HG02642 (cell line): ENCODE measurements around the gene C21orf58.
"Not testable (repeated sequence)": the region's sequence is repeated elsewhere in the genome, so short reads cannot be mapped to it uniquely, and the experiment has no call there.

Source experiments
- ATAC-seq: cut with Tn5 transposase; IDR thresholded peaks from one replicate; pipeline ENCODE4 v1.9.1; 2021; ENCODE audit warnings: mild to moderate bottlenecking; ENCODE audit not compliant: unreplicated experiment, poor library complexity

C21orf58 gene

GRCh38 chr21:46326110-46326703 lies 2.5 kb upstream of the C21orf58 start:
- ATAC-seq: no peak

- ATAC-seq: peak; percentile 9
Measured at GRCh38 chr21:46325073-46325912, 1.6 kb upstream of the C21orf58 start.

- peak; percentile 70 for ATAC-seq
Measured at GRCh38 chr21:46324390-46325072, 861 bp upstream of the C21orf58 start.

GRCh38 chr21:46323227-46323709 lies 402 bp downstream of the C21orf58 start:
- ATAC-seq: peak; percentile 4

GRCh38 chr21:46322351-46323226 lies 1.1 kb downstream of the C21orf58 start:
- no peak for ATAC-seq

- no peak for ATAC-seq
Measured at GRCh38 chr21:46320331-46320801, 3.3 kb downstream of the C21orf58 start.

- ATAC-seq: no peak
Measured at GRCh38 chr21:46319186-46319585, 4.5 kb downstream of the C21orf58 start.

- no peak for ATAC-seq
Measured at GRCh38 chr21:46318464-46318845, 5.2 kb downstream of the C21orf58 start.

GRCh38 chr21:46317710-46318463 lies 5.8 kb downstream of the C21orf58 start:
- ATAC-seq: no peak

- no peak for ATAC-seq
Measured at GRCh38 chr21:46316708-46317324, 6.9 kb downstream of the C21orf58 start.

- ATAC-seq: no peak
Measured at GRCh38 chr21:46314441-46315020, 9.1 kb downstream of the C21orf58 start.

- ATAC-seq: no peak
Measured at GRCh38 chr21:46312949-46313348, 10.7 kb downstream of the C21orf58 start.

- ATAC-seq: no peak
Measured at GRCh38 chr21:46311568-46311967, 12.1 kb downstream of the C21orf58 start.

- not testable (repeated sequence) for ATAC-seq
Measured at GRCh38 chr21:46310260-46310659, 13.4 kb downstream of the C21orf58 start.

GRCh38 chr21:46308431-46308830 lies 15.2 kb downstream of the C21orf58 start:
- ATAC-seq: no peak

GRCh38 chr21:46307625-46308024 lies 16.0 kb downstream of the C21orf58 start:
- ATAC-seq: no peak

GRCh38 chr21:46304955-46305354 lies 18.7 kb downstream of the C21orf58 start:
- ATAC-seq: no peak

- no peak for ATAC-seq
Measured at GRCh38 chr21:46304437-46304836, 19.2 kb downstream of the C21orf58 start.

GRCh38 chr21:46301759-46302158 lies 21.9 kb downstream of the C21orf58 start:
- no peak for ATAC-seq
